BE2C (cell line): Measurements from ENCODE around the gene LRP10.

Experiments used
- DNase-seq: peaks from one replicate; pipeline ENCODE4 v3.0.0-alpha.2; 2020
- H3K27me3 ChIP-seq: fragments of 250-450 bp; sonication (Bioruptor Pico); 2 replicates; pipeline ENCODE4 v1.5.1; 2020; ENCODE audit warnings: mild to moderate bottlenecking
- H3K36me3 ChIP-seq: fragments of 250-450 bp; sonication (Bioruptor Pico); 2 replicates; pipeline ENCODE4 v1.5.1; 2020; ENCODE audit warnings: mild to moderate bottlenecking
- H3K4me1 ChIP-seq: fragments of 250-450 bp; sonication (Bioruptor Pico); 2 replicates; pipeline ENCODE4 v1.5.1; 2020
- H3K4me3 ChIP-seq: 2 replicates; pipeline ENCODE4 v1.5.1; 2011; ENCODE audit warnings: low read depth, low read length
- H3K9me3 ChIP-seq: fragments of 250-450 bp; sonication (Bioruptor Pico); 2 replicates; pipeline ENCODE4 v1.5.1; 2020
- CTCF ChIP-seq: IDR thresholded peaks from 2 replicates; pipeline ENCODE4 v1.5.1; 2012; ENCODE audit warnings: mild to moderate bottlenecking, low read depth, low read length

LRP10 gene

GRCh38 chr14:22872033-22872832 is 693 bp downstream of the LRP10 start:
- H3K4me1 ChIP-seq: 0 out of 2 replicates have a peak, but pooled peaks cover 4% of the 10 kb centered on the region
- DNase-seq: peak; percentile 74
- TF ChIP-seq CTCF: peak; percentile 95
- peak overlapping the region; percentile 83 for H3K4me3 ChIP-seq
- no peaks in the 10 kb centered on the region for H3K27me3 ChIP-seq
- H3K9me3 ChIP-seq: no peaks in the 10 kb centered on the region
- H3K36me3 ChIP-seq: no peaks in the 10 kb centered on the region

- Histone ChIP-seq H3K4me1 (0 out of 2 replicates have a peak, but pooled peaks cover 4% of the 10 kb centered on the region), H3K27me3 (no peaks in the 10 kb centered on the region), H3K36me3 (no peaks in the 10 kb centered on the region), H3K4me3 (peak overlapping the region; percentile 83), H3K9me3 (no peaks in the 10 kb centered on the region)
- no peak for DNase-seq
- no peak for TF ChIP-seq CTCF
These were observed 1.4 kb downstream of the LRP10 start for GRCh38 chr14:22872833-22873520.

GRCh38 chr14:22875003-22875747 is 3.6 kb downstream of the LRP10 start:
- TF ChIP-seq CTCF: no peak
- H3K9me3 ChIP-seq: no peaks in the 10 kb centered on the region
- no peak overlapping the region for H3K4me3 ChIP-seq
- H3K36me3 ChIP-seq: no peaks in the 10 kb centered on the region
- H3K4me1 ChIP-seq: 0 out of 2 replicates have a peak, but pooled peaks cover 4% of the 10 kb centered on the region
- H3K27me3 ChIP-seq: no peaks in the 10 kb centered on the region
- no peak for DNase-seq

- Histone ChIP-seq H3K4me1 (0 out of 2 replicates have a peak, but pooled peaks cover 2% of the 10 kb centered on the region), H3K9me3 (no peaks in the 10 kb centered on the region), H3K36me3 (no peaks in the 10 kb centered on the region), H3K27me3 (no peaks in the 10 kb centered on the region), H3K4me3 (no peak overlapping the region)
- no peak for TF ChIP-seq CTCF
- DNase-seq: no peak
These were observed 4.3 kb downstream of the LRP10 start for GRCh38 chr14:22875748-22876319.

GRCh38 chr14:22877000-22877501 is 5.5 kb downstream of the LRP10 start:
- Histone ChIP-seq H3K9me3 (no peaks in the 10 kb centered on the region), H3K36me3 (no peaks in the 10 kb centered on the region), H3K27me3 (no peaks in the 10 kb centered on the region), H3K4me1 (no peaks in the 10 kb centered on the region), H3K4me3 (no peak overlapping the region)
- no peak for DNase-seq
- no peak for TF ChIP-seq CTCF
